Glomerular endothelial cell (primary cell): ENCODE measurements around the gene STX17. TPM values are rescaled to one million over a fixed set of nuclear protein-coding genes. Genes with fewer than 3 reads are reported as not detected.

ENCODE experiments used
- total RNA-seq: library from RNA; depleted of rRNA; stranded (reverse); fragments of >200 nt; gene quantifications from 2 replicates; pipeline ENCODE4 v1.2.3, GENCODE V29; 2015

Gene STX17
- total RNA-seq, 1 donor from 2014 or later = 37.3 TPM

Other genes with a start within 250 kb of the STX17 start
- gene NR4A3, start 84.8 kb upstream of the STX17 start, total RNA-seq = 0.05 and 0.12 TPM in 2 replicates
- 21.5 and 26.4 TPM in 2 replicates for gene ERP44, start 192.3 kb downstream of the STX17 start, total RNA-seq
- 19.4 and 28.8 TPM in 2 replicates for gene INVS, start 192.6 kb downstream of the STX17 start, total RNA-seq